Measurements from ENCODE around the gene INPP4A. TPM values are rescaled to one million over a fixed set of nuclear protein-coding genes. Genes with fewer than 3 reads are reported as not detected.

The INPP4A gene
- total and polyA plus RNA-seq, 8 donors: 1.5 to 65.3 (median 12.2) TPM

DNA sequence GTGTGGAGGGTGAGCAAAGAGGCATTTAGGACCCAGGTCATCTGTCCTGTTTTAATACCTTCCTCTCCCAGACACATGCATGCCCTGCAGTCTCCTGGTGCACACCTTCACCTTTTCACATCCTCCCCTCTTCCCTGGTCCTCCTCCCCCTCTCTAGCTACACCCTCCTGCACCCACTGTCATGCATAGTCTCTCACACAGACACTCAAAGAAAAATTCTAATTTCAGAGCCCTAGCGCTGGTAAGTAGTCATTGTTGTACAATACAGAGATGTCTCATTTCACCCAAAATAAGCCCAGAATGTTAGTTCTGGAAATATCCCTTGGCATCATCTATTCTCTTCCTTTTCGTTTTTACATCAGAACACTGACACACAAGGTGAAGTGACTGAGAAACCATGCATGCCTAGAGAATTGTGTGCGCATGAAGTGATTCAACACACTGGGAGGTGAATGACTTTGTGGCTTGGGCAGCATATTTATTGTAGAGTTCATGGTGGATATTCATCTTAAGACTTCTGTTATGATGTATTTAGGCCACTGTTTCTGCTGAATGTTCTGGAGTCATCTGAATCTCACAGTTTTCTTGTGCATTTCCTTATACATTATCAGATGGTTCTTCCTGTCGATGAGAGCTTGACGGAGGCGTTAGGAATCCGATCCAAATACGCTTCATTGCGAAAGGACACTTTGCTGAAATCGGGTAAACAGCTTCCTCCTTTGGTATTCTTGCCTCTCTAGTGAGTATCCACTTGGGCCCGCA lies 93.8 kb downstream of the INPP4A start:
- Histone ChIP-seq H3K4me3 (no peak overlapping the region), H3K4me1 (no peaks in the 10 kb centered on the region), H3K9me3 (no peaks in the 10 kb centered on the region), H3K36me3 (peaks cover 36 to 78% (median 73%) of the 10 kb centered on the region in 4 donors), H3K27ac (no peak overlapping the region), H3K27me3 (no peaks in the 10 kb centered on the region)
- intact Hi-C loops (cut with DNase I; ENCODE audit: low total_unique reads): no loop called here
- no peak for DNase-seq
- WGBS, 5 donors: 84 to 92% (median 90%) methylated on average over 11 of the region's 11 CpGs
- no peak for TF ChIP-seq POLR2A (IDR thresholded peaks at IDR 0.05)
- TF ChIP-seq, protein P1, sequence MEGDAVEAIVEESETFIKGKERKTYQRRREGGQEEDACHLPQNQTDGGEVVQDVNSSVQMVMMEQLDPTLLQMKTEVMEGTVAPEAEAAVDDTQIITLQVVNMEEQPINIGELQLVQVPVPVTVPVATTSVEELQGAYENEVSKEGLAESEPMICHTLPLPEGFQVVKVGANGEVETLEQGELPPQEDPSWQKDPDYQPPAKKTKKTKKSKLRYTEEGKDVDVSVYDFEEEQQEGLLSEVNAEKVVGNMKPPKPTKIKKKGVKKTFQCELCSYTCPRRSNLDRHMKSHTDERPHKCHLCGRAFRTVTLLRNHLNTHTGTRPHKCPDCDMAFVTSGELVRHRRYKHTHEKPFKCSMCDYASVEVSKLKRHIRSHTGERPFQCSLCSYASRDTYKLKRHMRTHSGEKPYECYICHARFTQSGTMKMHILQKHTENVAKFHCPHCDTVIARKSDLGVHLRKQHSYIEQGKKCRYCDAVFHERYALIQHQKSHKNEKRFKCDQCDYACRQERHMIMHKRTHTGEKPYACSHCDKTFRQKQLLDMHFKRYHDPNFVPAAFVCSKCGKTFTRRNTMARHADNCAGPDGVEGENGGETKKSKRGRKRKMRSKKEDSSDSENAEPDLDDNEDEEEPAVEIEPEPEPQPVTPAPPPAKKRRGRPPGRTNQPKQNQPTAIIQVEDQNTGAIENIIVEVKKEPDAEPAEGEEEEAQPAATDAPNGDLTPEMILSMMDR (IDR thresholded peaks at IDR 0.05): no peak
- no peak for TF ChIP-seq POLR2AphosphoS5 (IDR thresholded peaks at IDR 0.05)
- no peak for TF ChIP-seq EP300 (IDR thresholded peaks at IDR 0.05)

DNA sequence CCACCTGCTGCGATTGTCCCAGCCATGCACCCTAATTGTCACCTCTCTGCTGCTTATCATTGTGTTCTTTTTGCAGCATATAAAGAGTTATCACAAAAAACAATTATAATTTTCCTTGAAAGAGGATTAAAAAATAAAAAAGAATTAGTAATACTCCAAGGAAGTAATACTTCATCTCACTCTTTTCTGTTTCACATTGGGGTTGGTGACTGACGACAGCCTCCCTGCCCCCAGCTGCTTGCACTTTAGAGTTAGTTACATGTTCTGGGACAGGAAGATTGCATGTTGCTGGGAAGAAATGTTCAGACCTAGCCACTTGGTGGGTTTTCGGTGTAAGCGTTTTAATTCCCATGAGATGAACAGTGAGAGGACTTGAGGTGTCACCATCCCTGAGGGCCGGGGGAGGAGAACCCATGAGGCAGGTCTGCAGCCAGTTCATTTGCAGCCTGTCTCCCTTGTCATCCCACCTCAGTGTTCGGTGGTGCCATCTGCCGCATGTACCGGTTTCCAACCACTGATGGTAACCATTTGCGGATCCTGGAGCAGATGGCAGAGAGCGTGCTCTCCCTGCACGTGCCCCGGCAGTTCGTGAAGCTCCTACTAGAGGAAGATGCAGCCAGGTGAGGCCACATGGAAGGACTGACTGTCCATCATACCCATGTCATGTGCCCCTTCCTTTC lies 94.5 kb downstream of the INPP4A start:
- WGBS, 5 donors: 92 to 95% (median 95%) methylated on average over 11 to 13 of the region's 13 CpGs
- no peaks in the 10 kb centered on the region for H3K27me3 ChIP-seq
- H3K27ac ChIP-seq: no peak overlapping the region
- no peaks in the 10 kb centered on the region for H3K4me1 ChIP-seq
- DNase-seq: no peak
- intact Hi-C loops (cut with DNase I; ENCODE audit: low total_unique reads): no loop called here
- no peak for TF ChIP-seq EP300 (IDR thresholded peaks at IDR 0.05)
- no peak for TF ChIP-seq POLR2AphosphoS5 (IDR thresholded peaks at IDR 0.05)
- TF ChIP-seq, protein P1 (IDR thresholded peaks at IDR 0.05): no peak
- TF ChIP-seq POLR2A (IDR thresholded peaks at IDR 0.05): no peak
- H3K36me3 ChIP-seq: peaks cover 38 to 81% (median 75%) of the 10 kb centered on the region in 4 donors
- H3K9me3 ChIP-seq: no peaks in the 10 kb centered on the region
- H3K4me3 ChIP-seq: no peak overlapping the region

DNA sequence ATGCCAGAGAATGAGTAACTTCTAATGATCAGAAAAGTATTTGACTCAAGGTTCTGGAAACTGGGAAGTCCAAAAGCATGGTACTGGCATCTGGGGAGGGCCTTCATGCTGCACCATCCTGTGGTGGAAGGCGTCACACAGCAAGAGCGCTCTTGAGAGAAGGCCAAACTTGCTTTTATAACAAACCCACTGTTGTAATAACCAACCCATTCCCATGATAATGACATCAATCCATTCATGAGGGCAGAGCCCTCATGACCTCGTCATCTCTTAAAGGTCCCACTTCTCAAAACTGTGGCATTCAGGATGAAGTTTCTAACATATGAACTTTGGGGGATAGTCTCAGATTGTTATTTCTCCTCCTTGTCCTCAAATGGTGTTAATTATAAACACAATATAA lies 95.9 kb downstream of the INPP4A start:
- Histone ChIP-seq H3K27ac (no peak overlapping the region), H3K4me3 (no peak overlapping the region), H3K9me3 (no peaks in the 10 kb centered on the region), H3K4me1 (no peaks in the 10 kb centered on the region), H3K27me3 (no peaks in the 10 kb centered on the region), H3K36me3 (peaks cover 47 to 94% (median 86%) of the 10 kb centered on the region in 4 donors)
- TF ChIP-seq POLR2AphosphoS5 (IDR thresholded peaks at IDR 0.05) (no peak), EP300 (IDR thresholded peaks at IDR 0.05) (no peak), POLR2A (IDR thresholded peaks at IDR 0.05) (no peak)
- TF ChIP-seq, protein P1 (IDR thresholded peaks at IDR 0.05): no peak
- 96 to 98% (median 97%) methylated on average over 3 of the region's 3 CpGs for WGBS, 5 donors
- intact Hi-C loops (cut with DNase I; ENCODE audit: low total_unique reads): no loop called here
- no peak for DNase-seq

DNA sequence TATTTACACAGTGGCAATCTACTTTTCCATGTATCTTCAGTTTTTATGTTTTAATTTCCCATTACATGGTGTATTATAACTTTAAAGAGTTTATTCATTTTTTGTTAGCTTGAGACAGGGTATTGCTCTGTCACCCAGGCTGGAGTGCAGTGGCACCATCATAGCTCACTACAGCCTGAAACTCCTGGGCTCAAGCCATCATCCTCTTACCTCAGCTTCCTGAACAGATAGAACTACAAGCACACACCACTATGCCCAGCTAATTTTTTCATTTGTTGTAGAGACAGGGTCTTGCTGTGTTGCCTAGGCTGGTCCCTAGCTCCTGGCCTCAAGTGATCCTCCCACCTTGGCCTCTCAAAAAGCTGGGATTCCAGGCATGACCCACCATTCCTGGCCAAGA lies 96.8 kb downstream of the INPP4A start:
- intact Hi-C loops (cut with DNase I; ENCODE audit: low total_unique reads): no loop called here
- Histone ChIP-seq H3K4me1 (no peaks in the 10 kb centered on the region), H3K9me3 (no peaks in the 10 kb centered on the region), H3K4me3 (no peak overlapping the region), H3K36me3 (peaks cover 51 to 94% (median 87%) of the 10 kb centered on the region in 4 donors), H3K27ac (no peak overlapping the region), H3K27me3 (no peaks in the 10 kb centered on the region)
- no peak for DNase-seq
- TF ChIP-seq EP300 (IDR thresholded peaks at IDR 0.05): no peak
- no peak for TF ChIP-seq POLR2A (IDR thresholded peaks at IDR 0.05)
- TF ChIP-seq POLR2AphosphoS5 (IDR thresholded peaks at IDR 0.05): no peak
- TF ChIP-seq, protein P1 (IDR thresholded peaks at IDR 0.05): no peak
